ENCODE results near the gene RBM38. TPM values are rescaled to one million over a fixed set of nuclear protein-coding genes. Genes with fewer than 3 reads are reported as not detected.

The RBM38 gene
- total RNA-seq, 1 experiment from 2014 or later, result 39.2 TPM

- ChIA-PET CTCF (interaction anchor here (1.2 kb wide), 1 partner anchor 22 kb away, joined by 5 read pairs; no protein-coding TSS in a partner anchor), POLR2A (no interaction called here)
- TF ChIP-seq CTCF (IDR thresholded peaks at IDR 0.05; ENCODE audit: insufficient read depth in 1 of 2, low read depth in 1 of 2, low read length in 1 of 2, severe bottlenecking in 1 of 2, unreplicated experiment in 1 of 2), result no peak
- Histone ChIP-seq H3K36me3 (ENCODE audit: control insufficient read depth, insufficient read depth, low read length) (peaks cover 16% of the 10 kb centered on the region), H3K4me1 (no peaks in the 10 kb centered on the region), H3K27me3 (replicated peaks; ENCODE audit: control insufficient read depth, insufficient read depth, low read length) (no peaks in the 10 kb centered on the region), H3K9me3 (no peaks in the 10 kb centered on the region), H3K4me3 (ENCODE audit: low read depth, low read length) (no peak overlapping the region)
- H3K4me1 Mint-ChIP-seq (ENCODE audit: low read depth, unreplicated experiment), result no peaks in the 10 kb centered on the region
- peaks cover 40% of the 10 kb centered on the region for H3K36me3 Mint-ChIP-seq (ENCODE audit: insufficient read depth, unreplicated experiment)
- H3K27me3 Mint-ChIP-seq (ENCODE audit: insufficient read depth, unreplicated experiment), result no peaks in the 10 kb centered on the region
- intact Hi-C loops (cut with micrococcal nuclease; ENCODE audit: unreplicated experiment), result no loop called here
- DNase-seq, result no peak
- BruUV-seq (replicated peaks), result no TSS peak
- no peak overlapping the region for H3K27ac Mint-ChIP-seq (ENCODE audit: unreplicated experiment)
- no peaks in the 10 kb centered on the region for H3K9me3 Mint-ChIP-seq (ENCODE audit: unreplicated experiment)
- H3K4me3 Mint-ChIP-seq (ENCODE audit: unreplicated experiment), result no peak overlapping the region
Measured at GRCh38 chr20:57361517-57361916, 29.7 kb upstream of the RBM38 start.

- TF ChIP-seq CTCF (IDR thresholded peaks at IDR 0.05; ENCODE audit: insufficient read depth in 1 of 2, low read depth in 1 of 2, low read length in 1 of 2, severe bottlenecking in 1 of 2, unreplicated experiment in 1 of 2), result no peak
- Mint-ChIP-seq H3K4me3 (ENCODE audit: unreplicated experiment) (no peak overlapping the region), H3K27ac (ENCODE audit: unreplicated experiment) (no peak overlapping the region), H3K4me1 (ENCODE audit: low read depth, unreplicated experiment) (no peaks in the 10 kb centered on the region), H3K36me3 (ENCODE audit: insufficient read depth, unreplicated experiment) (peaks cover 70% of the 10 kb centered on the region), H3K9me3 (ENCODE audit: unreplicated experiment) (no peaks in the 10 kb centered on the region), H3K27me3 (ENCODE audit: insufficient read depth, unreplicated experiment) (no peaks in the 10 kb centered on the region)
- Histone ChIP-seq H3K27me3 (replicated peaks; ENCODE audit: control insufficient read depth, insufficient read depth, low read length) (no peaks in the 10 kb centered on the region), H3K4me1 (no peaks in the 10 kb centered on the region), H3K4me3 (ENCODE audit: low read depth, low read length) (no peak overlapping the region), H3K36me3 (ENCODE audit: control insufficient read depth, insufficient read depth, low read length) (peaks cover 18% of the 10 kb centered on the region), H3K9me3 (no peaks in the 10 kb centered on the region)
- DNase-seq, result no peak
- ChIA-PET POLR2A (no interaction called here), CTCF (no interaction called here)
- intact Hi-C loops (cut with micrococcal nuclease; ENCODE audit: unreplicated experiment), result no loop called here
- BruUV-seq (replicated peaks), result no TSS peak
Measured at GRCh38 chr20:57364451-57364850, 26.7 kb upstream of the RBM38 start.

GRCh38 chr20:57369596-57369995 lies 21.6 kb upstream of the RBM38 start:
- peaks cover 95% of the 10 kb centered on the region for H3K36me3 Mint-ChIP-seq (ENCODE audit: insufficient read depth, unreplicated experiment)
- no peaks in the 10 kb centered on the region for H3K9me3 Mint-ChIP-seq (ENCODE audit: unreplicated experiment)
- intact Hi-C loops (cut with micrococcal nuclease; ENCODE audit: unreplicated experiment), result no loop called here
- Histone ChIP-seq H3K36me3 (ENCODE audit: control insufficient read depth, insufficient read depth, low read length) (peaks cover 19% of the 10 kb centered on the region), H3K27me3 (replicated peaks; ENCODE audit: control insufficient read depth, insufficient read depth, low read length) (no peaks in the 10 kb centered on the region), H3K4me1 (no peaks in the 10 kb centered on the region), H3K4me3 (ENCODE audit: low read depth, low read length) (no peak overlapping the region), H3K9me3 (no peaks in the 10 kb centered on the region)
- peak in 1 of 2 experiments; percentile 34 for DNase-seq
- BruUV-seq (replicated peaks), result no TSS peak
- ChIA-PET POLR2A (no interaction called here), CTCF (no interaction called here)
- H3K4me1 Mint-ChIP-seq (ENCODE audit: low read depth, unreplicated experiment), result no peaks in the 10 kb centered on the region
- no peak for TF ChIP-seq CTCF (IDR thresholded peaks at IDR 0.05; ENCODE audit: insufficient read depth in 1 of 2, low read depth in 1 of 2, low read length in 1 of 2, severe bottlenecking in 1 of 2, unreplicated experiment in 1 of 2)
- no peak overlapping the region for H3K4me3 Mint-ChIP-seq (ENCODE audit: unreplicated experiment)
- no peaks in the 10 kb centered on the region for H3K27me3 Mint-ChIP-seq (ENCODE audit: insufficient read depth, unreplicated experiment)
- no peak overlapping the region for H3K27ac Mint-ChIP-seq (ENCODE audit: unreplicated experiment)

Measured in Caco-2 (cell line).